Effector memory CD8-positive, alpha-beta T cell (primary cell): Measurements from ENCODE around the gene ITGA5.

Experiments used
- ATAC-seq: fragments of 150-1000 bp; cut with Tn5 transposase; replicated peaks from 2 replicates; pipeline ENCODE4 v1.10.0; 2021; ENCODE audit warnings: mild to moderate bottlenecking, moderate library complexity
- DNase-seq, 3 experiments: peaks; one replicate each; pipeline ENCODE4 v3.0.0; 2021
- H3K27ac Mint-ChIP-seq, 2 donors: one replicate each; pipeline ENCODE4 v1.8.0; 2022; ENCODE audit warnings: mild to moderate bottlenecking in 2 of 2, mixed read lengths in 2 of 2, moderate library complexity in 2 of 2
- H3K27me3 Mint-ChIP-seq, 2 donors: one replicate each; pipeline ENCODE4 v1.8.0; 2022; ENCODE audit warnings: mixed read lengths in 2 of 2
- H3K36me3 Mint-ChIP-seq: one replicate; pipeline ENCODE4 v1.8.0; 2022; ENCODE audit warnings: mild to moderate bottlenecking, moderate library complexity, mixed read lengths; ENCODE audit not compliant: insufficient read depth
- H3K4me1 Mint-ChIP-seq, 2 donors: one replicate each; pipeline ENCODE4 v1.8.0; 2022; ENCODE audit warnings: low read depth in 2 of 2, mixed read lengths in 2 of 2
- H3K4me3 Mint-ChIP-seq, 2 donors: one replicate each; pipeline ENCODE4 v1.8.0; 2022; ENCODE audit warnings: mild to moderate bottlenecking in 2 of 2, mixed read lengths in 2 of 2, moderate library complexity in 2 of 2
- H3K9me3 Mint-ChIP-seq, 2 donors: one replicate each; pipeline ENCODE4 v1.8.0; 2022; ENCODE audit warnings: mixed read lengths in 2 of 2

ITGA5 gene

GRCh38 chr12:54426690-54427089 is 7.6 kb upstream of the ITGA5 start:
- H3K4me3 Mint-ChIP-seq: no peak overlapping the region
- H3K36me3 Mint-ChIP-seq: peaks cover 4% of the 10 kb centered on the region
- H3K9me3 Mint-ChIP-seq: no peaks in the 10 kb centered on the region
- H3K27ac Mint-ChIP-seq: no peak overlapping the region
- ATAC-seq (no peak), DNase-seq (no peak)
- peaks cover 11 to 31% of the 10 kb centered on the region in 2 donors for H3K27me3 Mint-ChIP-seq
- peaks cover 29 to 40% of the 10 kb centered on the region in 2 donors for H3K4me1 Mint-ChIP-seq

DNA sequence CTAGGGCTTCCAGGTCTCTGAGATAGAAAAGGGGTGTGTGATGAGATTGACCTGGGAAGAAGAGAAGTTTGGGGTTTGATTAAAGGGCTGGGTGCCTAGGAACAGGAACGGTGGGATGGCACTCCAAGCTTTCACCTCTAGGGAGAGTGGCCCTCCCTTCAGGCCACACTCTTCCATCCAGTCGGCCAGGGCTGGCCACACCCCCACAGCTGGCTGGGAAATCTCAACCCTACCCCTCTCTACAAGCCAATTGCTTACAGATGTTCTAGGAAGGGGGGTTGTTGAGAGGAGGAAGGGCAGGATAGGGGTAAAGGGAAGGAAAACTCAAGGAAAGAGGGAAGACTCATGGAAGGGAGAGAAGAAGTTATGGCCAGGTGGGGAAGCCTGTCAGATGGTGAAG is 6.6 kb upstream of the ITGA5 start:
- H3K4me1 Mint-ChIP-seq: peaks cover 25 to 38% of the 10 kb centered on the region in 2 donors
- DNase-seq: no peak
- H3K27me3 Mint-ChIP-seq: peaks cover 11 to 31% of the 10 kb centered on the region in 2 donors
- H3K4me3 Mint-ChIP-seq: no peak overlapping the region
- H3K9me3 Mint-ChIP-seq: no peaks in the 10 kb centered on the region
- peaks cover 4% of the 10 kb centered on the region for H3K36me3 Mint-ChIP-seq
- H3K27ac Mint-ChIP-seq: peak overlapping the region in 1 of 2 donors; percentile 4
- no peak for ATAC-seq

DNA sequence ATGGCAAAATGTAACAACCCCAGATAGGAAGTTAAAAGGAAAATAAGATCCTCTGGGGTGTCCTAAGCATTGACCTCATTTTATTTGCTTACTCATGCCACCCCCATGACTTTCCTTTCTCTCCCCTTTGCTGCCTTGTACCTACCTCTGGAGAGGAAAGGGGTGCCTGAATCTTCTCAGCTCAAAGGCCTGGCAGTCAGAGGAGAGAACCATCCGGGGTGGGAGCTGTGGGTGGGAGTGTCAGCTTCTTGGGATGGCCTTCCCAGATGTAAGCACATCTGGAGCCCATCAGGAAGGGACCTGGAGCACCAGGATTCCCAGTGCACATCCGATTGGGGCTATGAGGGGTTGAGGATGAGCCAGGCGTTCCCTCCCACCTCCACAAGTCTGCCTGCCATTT is 5.2 kb upstream of the ITGA5 start:
- peaks cover 29 to 40% of the 10 kb centered on the region in 2 donors for H3K4me1 Mint-ChIP-seq
- no peaks in the 10 kb centered on the region for H3K9me3 Mint-ChIP-seq
- ATAC-seq (no peak), DNase-seq (no peak)
- no peak overlapping the region for H3K27ac Mint-ChIP-seq
- H3K36me3 Mint-ChIP-seq: peaks cover 12% of the 10 kb centered on the region
- no peak overlapping the region for H3K4me3 Mint-ChIP-seq
- peaks cover 11 to 31% of the 10 kb centered on the region in 2 donors for H3K27me3 Mint-ChIP-seq

- peaks cover 29 to 35% of the 10 kb centered on the region in 2 donors for H3K4me1 Mint-ChIP-seq
- DNase-seq (no peak), ATAC-seq (no peak)
- no peak overlapping the region for H3K4me3 Mint-ChIP-seq
- no peak overlapping the region for H3K27ac Mint-ChIP-seq
- H3K36me3 Mint-ChIP-seq: peaks cover 16% of the 10 kb centered on the region
- peaks cover 11 to 31% of the 10 kb centered on the region in 2 donors for H3K27me3 Mint-ChIP-seq
- no peaks in the 10 kb centered on the region for H3K9me3 Mint-ChIP-seq
Measured at GRCh38 chr12:54423816-54424150, 4.7 kb upstream of the ITGA5 start.

DNA sequence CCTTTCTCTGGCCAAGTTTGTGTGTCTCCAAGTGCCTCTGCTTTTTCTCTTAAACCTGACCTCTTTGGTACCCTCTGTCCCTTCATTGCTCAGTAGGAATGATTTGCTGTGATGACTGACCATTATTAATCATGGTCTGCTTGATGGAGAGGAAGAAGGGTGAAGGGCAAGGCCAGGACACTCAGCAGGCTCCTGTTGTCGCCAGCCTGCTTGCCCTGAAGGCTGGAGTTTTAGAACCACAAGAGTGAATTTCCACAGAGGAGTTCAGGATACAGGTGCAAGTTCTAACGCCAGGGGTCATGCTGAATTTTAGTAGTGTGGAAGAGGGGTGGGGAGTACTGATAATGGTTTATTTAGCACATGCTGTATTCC is 2.8 kb upstream of the ITGA5 start:
- Mint-ChIP-seq H3K27ac (peak overlapping the region in 1 of 2 donors; percentile 84), H3K9me3 (no peaks in the 10 kb centered on the region)
- no peak for ATAC-seq

DNA sequence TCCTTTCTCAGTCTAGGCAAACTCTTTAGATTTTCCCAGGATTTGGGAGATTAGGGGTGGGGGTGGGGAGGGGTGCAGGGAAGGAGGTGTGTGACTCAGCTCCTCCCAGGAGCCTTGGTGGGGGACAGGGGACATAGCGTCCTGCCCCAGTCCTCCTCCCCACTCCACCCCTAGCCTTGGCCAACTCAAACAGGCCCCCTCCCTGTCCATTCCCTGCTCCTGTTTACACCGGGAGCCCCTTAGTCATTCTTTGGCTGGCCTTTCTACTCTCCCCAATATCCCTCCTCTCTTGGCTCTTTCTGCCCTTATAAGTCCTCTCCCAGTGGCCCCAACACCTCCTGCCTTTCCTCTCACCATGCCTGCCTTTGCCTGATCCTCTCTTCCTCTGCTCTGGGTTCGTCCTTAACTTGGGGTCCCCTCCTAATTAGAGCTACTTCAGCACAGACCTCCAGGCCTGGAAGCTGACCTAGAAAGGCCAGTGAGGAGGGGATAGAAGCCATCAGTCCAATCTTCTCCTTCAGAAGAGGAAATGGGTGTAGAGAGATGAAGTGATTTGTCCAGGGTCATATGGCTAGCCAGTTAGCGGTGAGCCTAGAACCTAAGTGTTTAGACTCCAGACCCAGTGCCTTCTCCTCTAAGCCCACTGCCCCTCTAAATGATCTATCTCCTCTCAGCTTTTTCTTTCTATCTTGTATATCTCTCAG is 2.3 kb upstream of the ITGA5 start:
- peaks cover 11 to 27% of the 10 kb centered on the region in 2 donors for H3K27me3 Mint-ChIP-seq
- H3K4me3 Mint-ChIP-seq: peak overlapping the region; percentile 9 to 35
- peaks cover 37 to 38% of the 10 kb centered on the region in 2 donors for H3K4me1 Mint-ChIP-seq
- DNase-seq: no peak
- no peak for ATAC-seq
- H3K9me3 Mint-ChIP-seq: no peaks in the 10 kb centered on the region
- H3K36me3 Mint-ChIP-seq: peaks cover 18% of the 10 kb centered on the region
- peak overlapping the region; percentile 42 to 84 for H3K27ac Mint-ChIP-seq

More for the DNA sequence above, 2.8 kb upstream of the ITGA5 start:
- Mint-ChIP-seq H3K4me3 (no peak overlapping the region), H3K27me3 (peaks cover 11 to 31% of the 10 kb centered on the region in 2 donors), H3K36me3 (peaks cover 18% of the 10 kb centered on the region), H3K4me1 (peaks cover 33% of the 10 kb centered on the region in 2 donors)
- no peak for DNase-seq

DNA sequence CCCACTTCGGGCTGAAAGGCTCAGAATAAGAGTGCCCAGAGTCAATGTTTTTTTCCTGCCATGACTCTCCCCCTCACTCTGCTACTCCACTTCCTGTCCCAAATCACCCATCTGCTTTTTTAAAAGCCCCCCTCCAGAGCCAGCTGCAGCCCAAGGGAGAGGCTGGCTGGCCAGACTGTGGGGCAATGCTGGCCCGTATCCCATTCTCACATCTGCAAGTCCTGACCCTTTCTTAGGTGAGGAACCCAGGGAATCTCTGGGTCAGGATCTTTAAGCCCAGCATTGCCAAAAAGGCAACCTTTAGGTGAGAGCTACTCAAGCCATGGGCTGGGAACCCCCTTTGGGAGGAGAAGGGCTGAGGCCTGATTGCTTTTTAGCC is 1.7 kb upstream of the ITGA5 start:
- Mint-ChIP-seq H3K27me3 (peaks cover 7 to 22% of the 10 kb centered on the region in 2 donors), H3K36me3 (peaks cover 18% of the 10 kb centered on the region), H3K27ac (peak overlapping the region; percentile 42 to 84), H3K9me3 (no peaks in the 10 kb centered on the region), H3K4me1 (peaks cover 42 to 43% of the 10 kb centered on the region in 2 donors), H3K4me3 (peak overlapping the region; percentile 76 to 98)
- ATAC-seq (no peak), DNase-seq (no peak)

- Mint-ChIP-seq H3K27me3 (peaks cover 0 to 17% of the 10 kb centered on the region in 2 donors), H3K36me3 (peaks cover 21% of the 10 kb centered on the region), H3K27ac (peak overlapping the region; percentile 89 to 99), H3K4me3 (peak overlapping the region; percentile 76 to 98), H3K4me1 (peaks cover 58% of the 10 kb centered on the region in 2 donors), H3K9me3 (no peaks in the 10 kb centered on the region)
- ATAC-seq (peak; percentile 4), DNase-seq (no peak)
Measured at GRCh38 chr12:54418441-54419087, 502 bp downstream of the ITGA5 start.

DNA sequence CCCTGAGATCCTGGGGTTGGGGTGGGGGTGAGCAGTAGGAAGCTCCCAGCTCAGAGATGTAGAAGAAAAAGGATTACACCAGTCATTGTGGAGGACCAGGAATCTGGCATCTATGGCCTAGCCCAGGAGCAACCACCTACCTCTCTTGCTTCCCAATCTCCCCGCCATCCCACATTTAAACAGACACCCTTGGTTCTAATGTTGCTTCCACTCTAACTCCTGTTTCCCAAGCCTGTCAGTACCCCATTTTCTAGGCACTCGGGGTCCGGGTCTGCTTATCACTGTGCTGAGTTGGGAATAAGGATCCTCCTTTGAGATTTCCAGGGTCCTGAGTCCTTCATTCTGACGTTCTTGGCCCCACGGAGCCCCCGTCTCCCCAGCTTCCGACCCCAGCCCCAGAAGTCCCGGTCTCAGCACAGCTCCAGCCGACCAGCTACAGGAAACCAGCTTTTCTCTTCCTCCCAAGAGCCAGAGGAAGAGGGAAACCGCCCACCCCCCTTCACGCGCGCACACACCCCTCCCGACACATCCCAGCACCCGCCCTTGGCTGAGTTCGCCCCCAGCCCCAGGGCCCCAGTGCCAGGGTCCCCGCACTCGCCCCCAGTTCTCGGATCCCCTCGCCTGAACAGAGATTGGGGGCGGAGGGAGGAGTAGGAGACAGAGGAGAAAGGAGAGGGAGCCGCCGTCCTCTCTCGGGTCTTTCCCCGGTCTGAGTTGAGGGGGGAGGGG is 1.2 kb downstream of the ITGA5 start:
- H3K4me3 Mint-ChIP-seq: peak overlapping the region; percentile 76 to 98
- DNase-seq (peak in 1 of 3 experiments; percentile 35), ATAC-seq (peak; percentile 14)
- H3K27ac Mint-ChIP-seq: peak overlapping the region; percentile 89 to 99
- peaks cover 61 to 62% of the 10 kb centered on the region in 2 donors for H3K4me1 Mint-ChIP-seq
- peaks cover 24% of the 10 kb centered on the region for H3K36me3 Mint-ChIP-seq
- H3K9me3 Mint-ChIP-seq: no peaks in the 10 kb centered on the region
- H3K27me3 Mint-ChIP-seq: peaks cover 0 to 11% of the 10 kb centered on the region in 2 donors

GRCh38 chr12:54416687-54417603 is 2.1 kb downstream of the ITGA5 start:
- Mint-ChIP-seq H3K4me1 (peaks cover 67 to 68% of the 10 kb centered on the region in 2 donors), H3K4me3 (peak overlapping the region; percentile 76 to 98), H3K9me3 (no peaks in the 10 kb centered on the region), H3K36me3 (peaks cover 27% of the 10 kb centered on the region), H3K27me3 (peaks cover 0 to 2% of the 10 kb centered on the region in 2 donors), H3K27ac (peak overlapping the region; percentile 89 to 99)
- no peak for DNase-seq
- ATAC-seq: no peak

- Mint-ChIP-seq H3K27ac (peak overlapping the region; percentile 89 to 99), H3K4me1 (peaks cover 66 to 69% of the 10 kb centered on the region in 2 donors)
Measured at GRCh38 chr12:54415221-54415929, 3.7 kb downstream of the ITGA5 start.

More at GRCh38 chr12:54415221-54415929, 3.7 kb downstream of the ITGA5 start:
- DNase-seq: no peak
- H3K36me3 Mint-ChIP-seq: peaks cover 39% of the 10 kb centered on the region
- ATAC-seq: no peak
- no peaks in the 10 kb centered on the region for H3K9me3 Mint-ChIP-seq
- H3K27me3 Mint-ChIP-seq: no peaks in the 10 kb centered on the region
- peak overlapping the region; percentile 24 to 76 for H3K4me3 Mint-ChIP-seq
